ENCODE measurements around the gene KCNJ5.

The KCNJ5 gene

GRCh38 chr11:128905345-128906184 lies 14.4 kb downstream of the KCNJ5 start:
- peak; percentile 29 for TF ChIP-seq CTCF (IDR thresholded peaks at IDR 0.05; ENCODE audit: insufficient read depth, low read length, missing control alignments)
- H3K4me3 ChIP-seq (ENCODE audit: low read depth, low read length), result peak overlapping the region; percentile 60
- CTCF ChIA-PET, result interaction anchor here (0.9 to 5.2 kb wide), 19 partner anchors 9 to 748 kb away, joined by 3 to 50 read pairs (median 5); partner anchors contain the start of gene KCNJ5
- POLR2A ChIA-PET, result interaction anchor here (0.5 kb wide), 1 partner anchor 1165 kb away, joined by 3 read pairs; no protein-coding TSS in a partner anchor
- no peak for DNase-seq (ENCODE audit: low read depth, low spot score)

GRCh38 chr11:128906185-128907050 lies 15.3 kb downstream of the KCNJ5 start:
- ChIA-PET CTCF (interaction anchor here (0.9 to 5.2 kb wide), 17 partner anchors 9 to 749 kb away, joined by 3 to 50 read pairs (median 5); partner anchors contain the start of gene KCNJ5), POLR2A (interaction anchor here (0.5 kb wide), 1 partner anchor 1164 kb away, joined by 3 read pairs; no protein-coding TSS in a partner anchor)
- TF ChIP-seq CTCF (IDR thresholded peaks at IDR 0.05; ENCODE audit: insufficient read depth, low read length, missing control alignments), result no peak
- peak overlapping the region; percentile 60 for H3K4me3 ChIP-seq (ENCODE audit: low read depth, low read length)
- no peak for DNase-seq (ENCODE audit: low read depth, low spot score)

- no peak for TF ChIP-seq CTCF (IDR thresholded peaks at IDR 0.05; ENCODE audit: insufficient read depth, low read length, missing control alignments)
- no peak for DNase-seq (ENCODE audit: low read depth, low spot score)
- no peak overlapping the region for H3K4me3 ChIP-seq (ENCODE audit: low read depth, low read length)
- POLR2A ChIA-PET, result no interaction called here
- CTCF ChIA-PET, result interaction anchor here (1.1 to 5.2 kb wide), 7 partner anchors 10 to 77 kb away, joined by 3 to 50 read pairs (median 12); no protein-coding TSS in a partner anchor
These were observed 16.4 kb downstream of the KCNJ5 start for GRCh38 chr11:128907585-128907984.

- ChIA-PET CTCF (interaction anchor here (2.2 to 5.2 kb wide), 6 partner anchors 9 to 48 kb away, joined by 7 to 50 read pairs (median 14); no protein-coding TSS in a partner anchor), POLR2A (no interaction called here)
- no peak for TF ChIP-seq CTCF (IDR thresholded peaks at IDR 0.05; ENCODE audit: insufficient read depth, low read length, missing control alignments)
- no peak for DNase-seq (ENCODE audit: low read depth, low spot score)
- no peak overlapping the region for H3K4me3 ChIP-seq (ENCODE audit: low read depth, low read length)
These were observed 17.5 kb downstream of the KCNJ5 start for GRCh38 chr11:128908391-128909246.

- no peak for DNase-seq (ENCODE audit: low read depth, low spot score)
- no peak overlapping the region for H3K4me3 ChIP-seq (ENCODE audit: low read depth, low read length)
- POLR2A ChIA-PET, result no interaction called here
- no peak for TF ChIP-seq CTCF (IDR thresholded peaks at IDR 0.05; ENCODE audit: insufficient read depth, low read length, missing control alignments)
- CTCF ChIA-PET, result interaction anchor here (1.4 to 5.2 kb wide), 5 partner anchors 15 to 841 kb away, joined by 3 to 50 read pairs (median 9); no protein-coding TSS in a partner anchor
These were observed 18.4 kb downstream of the KCNJ5 start for GRCh38 chr11:128909438-128910125.
